ENCODE measurements around the gene NTM.

NTM gene

DNA sequence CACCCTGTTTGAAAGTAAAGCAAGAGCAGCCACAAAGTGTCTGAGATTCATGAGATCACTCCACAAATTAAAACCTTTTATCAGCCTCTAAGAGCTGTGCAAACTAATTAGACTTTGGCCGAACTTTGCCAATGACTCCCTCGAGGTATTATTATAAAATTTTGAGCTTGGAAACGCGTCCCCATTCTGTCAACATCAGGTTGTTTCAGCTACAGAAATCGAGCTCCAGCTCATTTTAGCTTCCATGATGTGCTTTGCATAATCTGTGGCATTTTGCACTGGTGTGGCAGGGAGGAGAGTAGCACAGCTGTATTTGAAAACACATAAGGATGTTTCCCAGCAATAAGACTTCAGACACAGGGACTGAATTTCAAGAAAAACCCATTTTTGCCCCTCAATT lies 872.2 kb downstream of the NTM start:
- CTCF ChIA-PET: no interaction called here
- Histone ChIP-seq H3K36me3 (ENCODE audit: control insufficient read depth in 2 of 2, insufficient read depth in 1 of 2, low read length in 2 of 2) (no peaks in the 10 kb centered on the region), H3K4me3 (ENCODE audit: low read depth, low read length) (no peak overlapping the region), H3K27ac (ENCODE audit: extremely low read depth, low read depth, low read length) (no peak overlapping the region), H3K4me1 (ENCODE audit: control insufficient read depth, insufficient read depth, low read length) (no peaks in the 10 kb centered on the region), H3K9me3 (ENCODE audit: control insufficient read depth, insufficient read depth, low read depth, low read length) (no peaks in the 10 kb centered on the region)
- no peak for TF ChIP-seq ZNF585B (tag by site-specific recombination; IDR thresholded peaks at IDR 0.05)
- POLR2A ChIA-PET: no interaction called here

DNA sequence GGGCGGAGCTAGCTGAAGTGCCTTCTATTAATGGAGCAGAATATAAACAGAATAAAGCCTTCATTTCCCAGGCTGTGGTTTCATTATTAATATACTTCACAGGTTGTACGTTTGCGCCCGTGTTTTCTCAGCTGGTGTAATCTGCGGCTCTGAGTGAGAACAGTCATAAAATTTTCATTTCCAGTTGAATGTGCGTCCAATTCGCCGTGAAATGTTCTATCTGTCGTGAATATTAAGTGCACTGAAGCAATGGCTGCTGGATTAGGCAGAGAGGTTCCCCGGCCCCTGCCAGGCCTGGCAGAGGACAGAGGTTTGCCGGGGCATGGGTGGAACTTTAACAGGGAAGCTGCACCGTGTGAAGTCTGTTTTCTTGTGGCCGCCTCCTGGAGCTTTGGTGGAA lies 874.4 kb downstream of the NTM start:
- no peak overlapping the region for H3K27ac ChIP-seq (ENCODE audit: extremely low read depth, low read depth, low read length)
- POLR2A ChIA-PET: no interaction called here
- no peak for TF ChIP-seq ZNF202 (tag by site-specific recombination; IDR thresholded peaks at IDR 0.05; ENCODE audit: borderline replicate concordance)
- H3K4me3 ChIP-seq (ENCODE audit: low read depth, low read length): no peak overlapping the region
- H3K9me3 ChIP-seq (ENCODE audit: control insufficient read depth, insufficient read depth, low read depth, low read length): no peaks in the 10 kb centered on the region
- H3K36me3 ChIP-seq (ENCODE audit: control insufficient read depth in 2 of 2, insufficient read depth in 1 of 2, low read length in 2 of 2): no peaks in the 10 kb centered on the region
- no peaks in the 10 kb centered on the region for H3K4me1 ChIP-seq (ENCODE audit: control insufficient read depth, insufficient read depth, low read length)
- CTCF ChIA-PET: no interaction called here

DNA sequence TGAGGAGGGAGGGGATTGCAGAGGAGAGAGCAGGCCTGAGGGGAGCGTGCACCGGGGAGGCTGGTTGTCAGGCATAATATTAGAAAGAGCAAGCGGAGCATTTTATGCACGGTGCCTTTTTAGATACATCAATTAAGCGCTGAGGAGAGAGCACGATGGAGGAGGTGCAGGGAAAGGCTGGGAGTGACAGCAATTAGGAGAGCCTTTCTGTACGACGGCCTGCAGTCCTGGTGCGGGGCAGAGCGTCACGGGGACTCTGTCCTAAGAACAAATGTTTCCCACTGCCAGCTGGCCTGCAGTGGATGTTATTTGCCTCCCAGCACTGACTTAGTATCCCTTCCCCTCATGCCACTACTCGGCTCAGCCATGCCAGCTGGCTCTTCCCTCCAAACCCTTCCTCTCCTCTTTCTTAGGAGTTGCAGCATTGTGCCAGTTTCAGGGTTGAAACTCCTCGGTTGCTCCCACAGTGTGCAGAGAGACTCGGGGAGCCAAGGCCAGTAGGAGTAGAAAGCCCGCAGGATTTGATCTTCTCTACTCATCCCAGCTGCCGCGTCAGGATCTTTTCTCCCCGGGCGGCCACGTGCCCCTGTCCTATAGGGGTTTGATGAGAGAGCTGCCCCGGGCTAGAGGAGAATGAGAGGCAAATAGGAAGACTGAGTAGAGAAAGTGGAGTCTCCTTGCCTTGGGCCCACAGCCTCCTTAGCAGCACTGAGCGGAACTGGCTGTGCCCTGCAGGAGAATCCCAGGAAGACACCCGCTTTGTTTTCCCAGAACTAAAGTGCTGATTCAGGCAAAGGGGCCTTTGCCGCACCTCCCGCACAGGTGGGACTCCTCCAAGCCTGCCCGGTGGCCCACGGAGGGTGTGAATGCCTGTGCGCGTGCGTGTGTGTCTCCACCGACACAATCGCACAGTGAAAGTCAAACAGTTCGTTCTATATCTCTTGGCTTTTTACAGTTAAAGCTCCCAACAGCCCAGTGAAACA lies 875.3 kb downstream of the NTM start:
- POLR2A ChIA-PET: no interaction called here
- no peaks in the 10 kb centered on the region for H3K36me3 ChIP-seq (ENCODE audit: control insufficient read depth in 2 of 2, insufficient read depth in 1 of 2, low read length in 2 of 2)
- no peak overlapping the region for H3K4me3 ChIP-seq (ENCODE audit: low read depth, low read length)
- H3K4me1 ChIP-seq (ENCODE audit: control insufficient read depth, insufficient read depth, low read length): no peaks in the 10 kb centered on the region
- no peaks in the 10 kb centered on the region for H3K9me3 ChIP-seq (ENCODE audit: control insufficient read depth, insufficient read depth, low read depth, low read length)
- CTCF ChIA-PET: no interaction called here
- no peak overlapping the region for H3K27ac ChIP-seq (ENCODE audit: extremely low read depth, low read depth, low read length)
- TF ChIP-seq ZNF510 (tag by site-specific recombination; IDR thresholded peaks at IDR 0.05; ENCODE audit: insufficient replicate concordance): no peak
- TF ChIP-seq, protein P1, sequence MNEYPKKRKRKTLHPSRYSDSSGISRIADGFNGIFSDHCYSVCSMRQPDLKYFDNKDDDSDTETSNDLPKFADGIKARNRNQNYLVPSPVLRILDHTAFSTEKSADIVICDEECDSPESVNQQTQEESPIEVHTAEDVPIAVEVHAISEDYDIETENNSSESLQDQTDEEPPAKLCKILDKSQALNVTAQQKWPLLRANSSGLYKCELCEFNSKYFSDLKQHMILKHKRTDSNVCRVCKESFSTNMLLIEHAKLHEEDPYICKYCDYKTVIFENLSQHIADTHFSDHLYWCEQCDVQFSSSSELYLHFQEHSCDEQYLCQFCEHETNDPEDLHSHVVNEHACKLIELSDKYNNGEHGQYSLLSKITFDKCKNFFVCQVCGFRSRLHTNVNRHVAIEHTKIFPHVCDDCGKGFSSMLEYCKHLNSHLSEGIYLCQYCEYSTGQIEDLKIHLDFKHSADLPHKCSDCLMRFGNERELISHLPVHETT (tag by site-specific recombination; IDR thresholded peaks at IDR 0.05): no peak
- TF ChIP-seq ZNF670 (tag by site-specific recombination; IDR thresholded peaks at IDR 0.05; ENCODE audit: low read depth): no peak
- TF ChIP-seq PRDM1 (tag by site-specific recombination; IDR thresholded peaks at IDR 0.05): no peak
- TF ChIP-seq YY2 (tag by site-specific recombination; IDR thresholded peaks at IDR 0.05): no peak
- TF ChIP-seq WT1 (tag by site-specific recombination; IDR thresholded peaks at IDR 0.05): no peak
- no peak for TF ChIP-seq ZFP3 (tag by site-specific recombination; IDR thresholded peaks at IDR 0.05; ENCODE audit: low read depth)
- TF ChIP-seq, protein P2, sequence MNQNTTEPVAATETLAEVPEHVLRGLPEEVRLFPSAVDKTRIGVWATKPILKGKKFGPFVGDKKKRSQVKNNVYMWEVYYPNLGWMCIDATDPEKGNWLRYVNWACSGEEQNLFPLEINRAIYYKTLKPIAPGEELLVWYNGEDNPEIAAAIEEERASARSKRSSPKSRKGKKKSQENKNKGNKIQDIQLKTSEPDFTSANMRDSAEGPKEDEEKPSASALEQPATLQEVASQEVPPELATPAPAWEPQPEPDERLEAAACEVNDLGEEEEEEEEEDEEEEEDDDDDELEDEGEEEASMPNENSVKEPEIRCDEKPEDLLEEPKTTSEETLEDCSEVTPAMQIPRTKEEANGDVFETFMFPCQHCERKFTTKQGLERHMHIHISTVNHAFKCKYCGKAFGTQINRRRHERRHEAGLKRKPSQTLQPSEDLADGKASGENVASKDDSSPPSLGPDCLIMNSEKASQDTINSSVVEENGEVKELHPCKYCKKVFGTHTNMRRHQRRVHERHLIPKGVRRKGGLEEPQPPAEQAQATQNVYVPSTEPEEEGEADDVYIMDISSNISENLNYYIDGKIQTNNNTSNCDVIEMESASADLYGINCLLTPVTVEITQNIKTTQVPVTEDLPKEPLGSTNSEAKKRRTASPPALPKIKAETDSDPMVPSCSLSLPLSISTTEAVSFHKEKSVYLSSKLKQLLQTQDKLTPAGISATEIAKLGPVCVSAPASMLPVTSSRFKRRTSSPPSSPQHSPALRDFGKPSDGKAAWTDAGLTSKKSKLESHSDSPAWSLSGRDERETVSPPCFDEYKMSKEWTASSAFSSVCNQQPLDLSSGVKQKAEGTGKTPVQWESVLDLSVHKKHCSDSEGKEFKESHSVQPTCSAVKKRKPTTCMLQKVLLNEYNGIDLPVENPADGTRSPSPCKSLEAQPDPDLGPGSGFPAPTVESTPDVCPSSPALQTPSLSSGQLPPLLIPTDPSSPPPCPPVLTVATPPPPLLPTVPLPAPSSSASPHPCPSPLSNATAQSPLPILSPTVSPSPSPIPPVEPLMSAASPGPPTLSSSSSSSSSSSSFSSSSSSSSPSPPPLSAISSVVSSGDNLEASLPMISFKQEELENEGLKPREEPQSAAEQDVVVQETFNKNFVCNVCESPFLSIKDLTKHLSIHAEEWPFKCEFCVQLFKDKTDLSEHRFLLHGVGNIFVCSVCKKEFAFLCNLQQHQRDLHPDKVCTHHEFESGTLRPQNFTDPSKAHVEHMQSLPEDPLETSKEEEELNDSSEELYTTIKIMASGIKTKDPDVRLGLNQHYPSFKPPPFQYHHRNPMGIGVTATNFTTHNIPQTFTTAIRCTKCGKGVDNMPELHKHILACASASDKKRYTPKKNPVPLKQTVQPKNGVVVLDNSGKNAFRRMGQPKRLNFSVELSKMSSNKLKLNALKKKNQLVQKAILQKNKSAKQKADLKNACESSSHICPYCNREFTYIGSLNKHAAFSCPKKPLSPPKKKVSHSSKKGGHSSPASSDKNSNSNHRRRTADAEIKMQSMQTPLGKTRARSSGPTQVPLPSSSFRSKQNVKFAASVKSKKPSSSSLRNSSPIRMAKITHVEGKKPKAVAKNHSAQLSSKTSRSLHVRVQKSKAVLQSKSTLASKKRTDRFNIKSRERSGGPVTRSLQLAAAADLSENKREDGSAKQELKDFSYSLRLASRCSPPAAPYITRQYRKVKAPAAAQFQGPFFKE (tag by site-specific recombination; IDR thresholded peaks at IDR 0.05; ENCODE audit: borderline replicate concordance): no peak
- TF ChIP-seq SCRT2 (tag by site-specific recombination; IDR thresholded peaks at IDR 0.05): no peak
- no peak for TF ChIP-seq ZNF658 (tag by site-specific recombination; IDR thresholded peaks at IDR 0.05)
- TF ChIP-seq, protein P3, sequence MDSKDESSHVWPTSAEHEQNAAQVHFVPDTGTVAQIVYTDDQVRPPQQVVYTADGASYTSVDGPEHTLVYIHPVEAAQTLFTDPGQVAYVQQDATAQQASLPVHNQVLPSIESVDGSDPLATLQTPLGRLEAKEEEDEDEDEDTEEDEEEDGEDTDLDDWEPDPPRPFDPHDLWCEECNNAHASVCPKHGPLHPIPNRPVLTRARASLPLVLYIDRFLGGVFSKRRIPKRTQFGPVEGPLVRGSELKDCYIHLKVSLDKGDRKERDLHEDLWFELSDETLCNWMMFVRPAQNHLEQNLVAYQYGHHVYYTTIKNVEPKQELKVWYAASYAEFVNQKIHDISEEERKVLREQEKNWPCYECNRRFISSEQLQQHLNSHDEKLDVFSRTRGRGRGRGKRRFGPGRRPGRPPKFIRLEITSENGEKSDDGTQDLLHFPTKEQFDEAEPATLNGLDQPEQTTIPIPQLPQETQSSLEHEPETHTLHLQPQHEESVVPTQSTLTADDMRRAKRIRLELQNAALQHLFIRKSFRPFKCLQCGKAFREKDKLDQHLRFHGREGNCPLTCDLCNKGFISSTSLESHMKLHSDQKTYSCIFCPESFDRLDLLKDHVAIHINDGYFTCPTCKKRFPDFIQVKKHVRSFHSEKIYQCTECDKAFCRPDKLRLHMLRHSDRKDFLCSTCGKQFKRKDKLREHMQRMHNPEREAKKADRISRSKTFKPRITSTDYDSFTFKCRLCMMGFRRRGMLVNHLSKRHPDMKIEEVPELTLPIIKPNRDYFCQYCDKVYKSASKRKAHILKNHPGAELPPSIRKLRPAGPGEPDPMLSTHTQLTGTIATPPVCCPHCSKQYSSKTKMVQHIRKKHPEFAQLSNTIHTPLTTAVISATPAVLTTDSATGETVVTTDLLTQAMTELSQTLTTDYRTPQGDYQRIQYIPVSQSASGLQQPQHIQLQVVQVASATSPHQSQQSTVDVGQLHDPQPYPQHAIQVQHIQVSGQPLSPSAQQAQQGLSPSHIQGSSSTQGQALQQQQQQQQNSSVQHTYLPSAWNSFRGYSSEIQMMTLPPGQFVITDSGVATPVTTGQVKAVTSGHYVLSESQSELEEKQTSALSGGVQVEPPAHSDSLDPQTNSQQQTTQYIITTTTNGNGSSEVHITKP (tag by site-specific recombination; IDR thresholded peaks at IDR 0.05): no peak
- no peak for TF ChIP-seq ZNF292 (tag by site-specific recombination; IDR thresholded peaks at IDR 0.05; ENCODE audit: borderline replicate concordance, low read depth)
- TF ChIP-seq ZNF585B (tag by site-specific recombination; IDR thresholded peaks at IDR 0.05): no peak
- no peak for TF ChIP-seq ZNF391 (tag by site-specific recombination; IDR thresholded peaks at IDR 0.05; ENCODE audit: borderline replicate concordance, low read depth)
- no peak for TF ChIP-seq IKZF3 (tag by site-specific recombination; IDR thresholded peaks at IDR 0.05)

Data from HEK293 (cell line).